IPS DF 4.7 (cell line): ENCODE measurements around the gene TMEM161B.
"Not testable (repeated sequence)": the region's sequence is repeated elsewhere in the genome, so short reads cannot be mapped to it uniquely, and the experiment has no call there.

Experiments
- DNase-seq: peaks from one replicate; pipeline ENCODE4 v3.0.0-alpha.2; 2013; ENCODE audit warnings: low spot score; ENCODE audit errors: extremely low read depth

TMEM161B gene

GRCh38 chr5:88268385-88269184 lies at the start of gene TMEM161B:
TSS of gene TMEM161B (minus strand) at chr5:88268845. CDS start at chr5:88268723, 122 bp downstream.
- DNase-seq: no peak

- no peak for DNase-seq
Measured at GRCh38 chr5:88304356-88304755, 35.7 kb upstream of the TMEM161B start.

- DNase-seq: no peak
Measured at GRCh38 chr5:88298425-88298824, 29.8 kb upstream of the TMEM161B start.

GRCh38 chr5:88290801-88291200 lies 22.2 kb upstream of the TMEM161B start:
- DNase-seq: no peak

- no peak for DNase-seq
Measured at GRCh38 chr5:88288528-88289197, 20.0 kb upstream of the TMEM161B start.

GRCh38 chr5:88287846-88288527 lies 19.3 kb upstream of the TMEM161B start:
- no peak for DNase-seq

GRCh38 chr5:88287302-88287701 lies 18.7 kb upstream of the TMEM161B start:
- no peak for DNase-seq

GRCh38 chr5:88283690-88284089 lies 15.0 kb upstream of the TMEM161B start:
- no peak for DNase-seq

- DNase-seq: no peak
Measured at GRCh38 chr5:88281322-88281721, 12.7 kb upstream of the TMEM161B start.

- no peak for DNase-seq
Measured at GRCh38 chr5:88279584-88279983, 10.9 kb upstream of the TMEM161B start.

- no peak for DNase-seq
Measured at GRCh38 chr5:88276378-88276777, 7.7 kb upstream of the TMEM161B start.

GRCh38 chr5:88275581-88275980 lies 6.9 kb upstream of the TMEM161B start:
- DNase-seq: no peak

- no peak for DNase-seq
Measured at GRCh38 chr5:88269222-88269771, 652 bp upstream of the TMEM161B start.

- not testable (repeated sequence) for DNase-seq
Measured at GRCh38 chr5:88264565-88264964, 4.1 kb downstream of the TMEM161B start.

GRCh38 chr5:88263349-88263748 lies 5.3 kb downstream of the TMEM161B start:
- DNase-seq: no peak

GRCh38 chr5:88262116-88262515 lies 6.5 kb downstream of the TMEM161B start:
- no peak for DNase-seq

- DNase-seq: no peak
Measured at GRCh38 chr5:88258636-88259035, 10.0 kb downstream of the TMEM161B start.

- DNase-seq: no peak
Measured at GRCh38 chr5:88256872-88257271, 11.8 kb downstream of the TMEM161B start.

GRCh38 chr5:88256037-88256436 lies 12.6 kb downstream of the TMEM161B start:
- no peak for DNase-seq

- no peak for DNase-seq
Measured at GRCh38 chr5:88254320-88254719, 14.3 kb downstream of the TMEM161B start.

GRCh38 chr5:88251048-88251711 lies 17.5 kb downstream of the TMEM161B start:
- no peak for DNase-seq
